GM21825 (cell line): ENCODE results near the gene WDFY2.

Source experiments
- ATAC-seq: cut with Tn5 transposase; IDR thresholded peaks from one replicate; pipeline ENCODE4 v1.9.1; 2021; ENCODE audit warnings: mild to moderate bottlenecking, moderate library complexity; ENCODE audit not compliant: unreplicated experiment

Gene WDFY2

DNA sequence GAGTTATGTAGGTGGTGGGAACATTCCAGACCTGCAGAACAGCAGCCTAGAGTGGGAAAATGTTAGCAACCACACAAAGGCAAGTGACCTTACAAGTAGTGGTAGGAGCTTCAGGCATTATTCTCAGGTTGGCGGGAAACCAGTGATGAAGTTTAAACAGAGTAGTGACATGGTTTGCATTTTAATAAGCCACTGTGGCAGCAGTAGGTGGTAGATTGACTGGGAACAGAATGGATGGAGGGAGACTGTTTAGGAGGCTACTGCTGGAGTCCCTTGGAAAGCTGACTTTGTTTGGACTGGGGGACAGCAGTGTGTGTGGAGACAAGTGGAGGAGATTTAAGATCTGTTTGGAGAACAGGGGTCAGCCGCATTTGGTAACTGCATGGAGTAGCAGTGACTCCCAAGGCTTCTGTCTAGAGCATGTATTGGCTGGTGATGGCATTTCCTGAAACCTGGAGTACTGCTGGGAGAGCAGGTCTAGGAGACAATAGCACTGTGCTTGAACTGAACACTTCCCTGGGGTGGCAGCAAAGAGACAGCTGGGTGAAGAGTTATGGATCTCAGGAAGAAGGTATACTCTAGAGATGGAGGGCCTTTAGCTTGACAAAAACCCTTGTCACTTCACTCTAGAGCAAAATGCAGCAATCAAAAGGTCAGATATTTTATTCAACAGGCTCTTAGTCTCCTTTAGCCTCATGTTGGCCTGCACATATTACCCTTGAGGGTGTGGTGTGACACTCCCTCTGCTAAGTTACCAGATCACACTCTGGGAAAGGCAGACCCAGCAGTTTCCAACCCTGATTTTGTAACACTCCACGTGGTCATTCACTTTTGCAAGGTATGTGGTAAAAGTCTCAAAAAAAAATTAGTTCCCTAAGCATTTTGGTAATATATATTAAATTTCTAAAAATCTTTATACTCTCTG, 149.4 kb downstream of the WDFY2 start:
- ATAC-seq: no peak

DNA sequence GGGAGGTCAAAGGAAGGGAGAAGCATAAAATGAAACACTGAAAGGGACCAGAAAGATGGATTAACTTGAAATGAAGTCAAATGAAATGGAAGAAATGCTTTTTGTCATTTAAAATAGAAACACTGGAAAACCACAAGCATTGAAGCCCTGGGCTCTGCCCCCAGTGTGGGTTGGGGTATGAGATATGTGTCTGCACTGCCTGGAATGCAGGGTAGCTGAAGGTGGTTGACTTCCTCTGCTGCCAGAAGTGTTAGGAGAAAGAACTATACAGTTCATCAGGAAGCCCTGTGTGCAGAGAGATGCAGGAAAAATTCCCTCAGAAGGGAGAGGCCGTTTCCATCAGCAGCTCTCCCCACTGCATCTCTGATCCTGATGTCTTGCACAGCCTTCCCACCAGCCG, 150.5 kb downstream of the WDFY2 start:
- ATAC-seq: no peak

DNA sequence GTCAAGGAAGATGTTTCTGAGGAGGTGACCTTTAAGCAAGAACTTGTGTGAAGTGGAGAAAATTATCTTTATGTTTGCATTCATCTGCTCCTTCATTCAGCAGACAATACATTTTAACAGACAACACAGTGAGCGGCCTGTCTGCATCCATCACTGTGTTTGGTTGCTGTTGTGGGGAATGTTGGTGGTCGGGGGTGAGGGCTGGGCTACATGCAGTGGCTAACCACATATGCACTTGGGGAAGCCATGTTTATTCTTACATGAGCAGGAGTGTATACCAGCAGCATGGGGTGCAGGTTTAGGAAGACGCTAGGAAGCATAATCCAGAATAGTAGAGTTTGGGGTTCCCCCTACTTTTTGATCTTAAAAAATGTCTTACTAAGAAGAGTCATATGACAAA, 153.3 kb downstream of the WDFY2 start:
- no peak for ATAC-seq

DNA sequence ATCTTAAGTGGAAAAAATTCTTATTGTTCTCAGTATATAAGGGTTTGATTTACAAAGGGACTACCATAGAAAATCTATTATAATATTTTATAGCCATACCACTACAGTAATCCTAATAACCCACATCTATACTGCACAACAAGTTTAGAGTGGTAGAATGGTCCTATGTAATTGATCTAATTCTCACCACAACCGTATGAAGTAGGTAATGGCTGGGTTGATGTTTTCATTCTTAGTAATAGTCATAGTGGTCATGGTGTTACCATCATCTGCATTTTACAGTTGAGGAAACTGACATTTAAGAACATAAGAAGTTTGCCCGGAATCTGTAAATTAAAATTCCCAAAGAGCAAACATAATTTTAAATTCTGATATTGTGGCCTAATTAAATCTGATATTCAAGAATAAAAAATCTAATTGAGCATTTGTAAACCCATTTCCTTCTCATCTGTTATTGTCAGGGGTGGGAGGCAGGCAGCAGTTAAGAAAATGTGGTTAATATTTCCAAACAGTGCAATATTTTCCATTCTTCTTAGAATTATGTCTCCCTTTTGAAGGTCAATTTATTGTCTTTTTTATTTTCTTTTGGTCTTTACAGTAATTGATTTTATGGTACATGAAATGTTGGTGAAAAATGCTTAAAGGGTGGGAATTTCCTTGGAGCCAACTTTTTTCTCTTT, 154.1 kb downstream of the WDFY2 start:
- no peak for ATAC-seq

DNA sequence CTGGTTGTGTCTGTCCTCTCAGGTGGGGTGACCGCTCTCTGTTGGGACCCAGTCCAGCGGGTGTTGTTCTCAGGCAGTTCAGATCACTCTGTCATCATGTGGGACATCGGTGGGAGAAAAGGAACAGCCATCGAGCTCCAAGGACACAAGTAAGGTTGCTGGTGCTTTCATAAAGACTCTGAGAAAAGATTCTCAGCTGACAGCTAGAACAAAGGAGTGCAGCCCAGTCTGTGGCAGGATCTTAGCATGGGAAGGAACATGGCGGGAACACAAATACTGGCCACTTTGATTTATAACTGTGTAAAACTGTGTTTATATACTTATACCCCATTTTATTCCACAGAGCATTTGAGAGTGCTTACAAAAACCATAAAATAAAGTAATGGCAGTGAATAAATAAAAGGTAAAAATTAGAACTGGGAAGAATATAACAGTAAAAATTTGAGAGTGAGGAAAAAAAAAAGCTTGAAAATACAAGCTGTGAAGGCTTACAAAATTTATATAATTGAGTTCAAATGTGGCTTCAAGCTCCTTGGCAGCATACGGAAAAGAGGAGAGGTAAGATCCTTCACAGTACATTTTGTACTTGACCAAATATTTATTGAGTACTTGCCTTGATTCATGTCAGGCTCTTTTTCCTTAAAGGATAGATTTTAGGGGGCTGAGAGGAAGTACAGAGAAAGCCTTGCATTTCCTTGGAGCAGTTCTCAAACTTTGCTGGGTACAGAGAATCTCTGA, 154.9 kb downstream of the WDFY2 start:
- ATAC-seq: no peak

DNA sequence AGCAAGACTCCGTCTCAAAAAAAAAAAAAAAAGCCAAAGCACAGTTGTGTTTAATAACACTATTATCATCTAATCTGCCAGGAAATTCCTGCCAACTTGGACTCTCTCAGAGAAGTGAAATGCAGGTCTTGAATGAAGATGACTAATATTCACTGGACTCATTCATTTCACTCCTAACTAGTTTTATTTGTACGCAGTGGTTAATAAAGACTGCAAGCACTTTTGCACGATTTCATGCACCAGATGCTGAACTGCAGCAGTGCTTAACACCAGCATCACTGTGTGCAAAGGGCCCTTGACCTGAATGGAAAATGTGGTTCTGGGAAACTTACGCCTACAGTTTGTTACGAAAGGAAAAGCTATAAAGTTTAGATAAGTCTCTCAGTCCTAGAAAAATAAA, 156.4 kb downstream of the WDFY2 start:
- no peak for ATAC-seq

DNA sequence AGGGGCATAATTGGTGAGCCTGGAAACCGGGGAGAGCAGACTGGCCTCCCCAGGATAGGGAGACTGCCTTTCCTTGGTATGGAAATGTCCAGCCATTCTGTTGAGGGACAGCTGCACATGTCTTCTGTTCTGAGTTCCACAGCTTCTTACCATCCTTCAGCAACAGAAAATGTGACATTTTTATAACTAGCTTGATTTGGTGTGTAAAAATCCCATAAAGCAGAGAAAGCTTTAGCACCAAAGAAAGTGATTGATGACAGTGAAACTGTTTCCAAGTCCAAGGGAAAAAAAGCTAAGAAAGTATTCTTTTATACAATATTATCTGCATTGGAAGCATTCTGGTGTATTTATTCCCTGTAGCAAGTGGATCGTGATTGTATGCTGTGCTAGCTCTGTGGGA, 157.8 kb downstream of the WDFY2 start:
- no peak for ATAC-seq

DNA sequence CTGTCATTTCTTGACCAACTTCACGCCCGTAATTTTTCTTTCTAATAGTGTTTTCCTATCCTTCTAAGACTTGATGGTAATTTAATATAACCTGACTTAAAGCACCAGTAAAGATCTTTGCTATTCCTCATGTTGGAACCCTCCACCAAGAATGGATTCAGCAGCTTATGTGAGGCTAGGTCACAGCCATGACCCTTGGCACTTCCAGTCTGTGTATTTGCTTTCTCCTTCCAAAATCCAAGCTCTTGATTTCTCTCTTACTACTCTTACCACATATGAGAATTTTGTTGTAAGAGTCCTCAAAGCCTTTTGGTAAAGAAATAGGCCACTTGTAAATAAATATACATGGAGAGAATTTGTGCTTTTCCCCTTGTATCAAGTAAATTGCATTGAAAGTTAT, 158.3 kb downstream of the WDFY2 start:
- no peak for ATAC-seq

DNA sequence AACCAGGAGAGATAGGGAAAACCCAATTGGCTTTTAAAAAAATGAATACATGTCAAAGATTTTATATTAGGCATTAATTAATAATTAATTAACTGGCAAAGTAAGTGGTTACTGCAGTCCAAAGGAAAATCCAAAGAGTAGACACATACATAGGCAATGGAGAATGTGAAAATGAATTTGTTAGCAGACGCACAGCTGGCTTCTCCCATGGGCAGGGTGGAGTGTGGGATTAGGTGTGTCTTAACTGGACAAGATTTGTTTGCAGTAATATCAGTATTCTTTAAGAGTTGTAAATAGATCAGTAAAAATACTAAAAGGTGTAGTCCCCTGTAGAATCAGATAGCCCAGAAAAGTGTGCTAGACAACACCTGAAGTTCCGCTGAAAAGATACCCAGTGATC, 161.0 kb downstream of the WDFY2 start:
- ATAC-seq: no peak

DNA sequence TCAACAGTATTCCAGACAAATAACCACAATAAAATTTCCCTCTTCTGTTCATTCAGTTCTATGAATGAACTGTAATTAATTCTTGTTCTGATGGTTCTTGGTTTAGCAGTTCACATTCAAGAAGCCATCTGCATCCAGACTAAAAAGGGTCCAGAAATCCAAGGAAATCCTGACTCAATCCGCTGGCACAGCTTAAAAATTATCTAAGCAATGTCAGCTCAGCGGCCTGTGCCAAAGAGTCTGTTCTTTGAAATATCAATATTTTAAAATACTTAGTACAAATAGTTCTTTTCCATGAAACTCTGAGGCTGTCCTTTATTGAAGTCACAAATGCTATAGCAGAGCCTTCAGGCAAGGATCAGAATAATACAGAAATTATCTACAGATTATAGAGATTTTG, 162.5 kb downstream of the WDFY2 start:
- ATAC-seq: no peak

DNA sequence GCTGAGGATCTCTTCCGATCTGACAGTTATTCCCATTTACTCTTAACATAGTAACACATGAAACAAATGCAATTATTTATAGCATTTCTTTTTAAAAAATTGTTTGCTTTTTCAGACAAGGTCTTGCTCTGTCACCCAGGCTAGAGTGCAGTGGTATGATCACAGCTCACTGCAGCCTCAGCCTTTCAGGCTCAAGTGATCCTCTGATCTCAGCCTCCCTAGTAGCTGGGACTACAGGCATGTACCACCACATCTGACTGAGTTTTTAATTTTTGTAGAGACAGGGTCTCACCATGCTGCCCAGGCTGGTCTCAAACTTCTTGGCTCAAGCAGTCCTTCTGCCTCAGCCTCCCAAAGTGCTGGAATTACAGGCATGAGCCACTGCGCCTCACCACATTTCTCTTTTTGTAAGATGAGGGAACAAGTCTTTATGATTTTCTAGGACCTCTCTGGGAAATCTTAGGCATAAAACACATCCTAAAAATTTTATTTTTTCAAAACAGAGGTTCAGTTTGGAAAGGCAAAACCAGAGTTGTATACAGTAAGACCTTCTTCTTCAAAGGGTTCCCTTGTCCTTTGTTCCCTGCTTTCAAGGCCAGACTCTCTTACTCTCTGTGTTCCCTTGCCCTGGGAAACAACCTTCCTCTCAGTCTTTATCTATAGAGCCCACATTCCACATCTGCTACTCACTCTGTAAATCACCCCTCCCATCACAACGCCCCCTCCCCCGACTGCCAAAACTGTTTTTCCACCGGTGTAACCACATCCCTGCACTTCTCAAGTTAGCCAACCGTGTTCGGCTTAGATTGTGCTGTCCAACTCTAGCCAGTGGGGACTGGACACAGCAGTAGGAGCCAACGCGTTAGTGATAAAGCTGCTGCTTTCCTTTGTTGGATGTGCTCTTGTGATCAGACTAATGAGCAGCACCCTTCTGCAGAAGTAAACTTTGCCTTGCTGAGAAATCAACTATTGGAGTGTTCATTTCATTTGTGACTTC, 163.5 kb downstream of the WDFY2 start:
- no peak for ATAC-seq

DNA sequence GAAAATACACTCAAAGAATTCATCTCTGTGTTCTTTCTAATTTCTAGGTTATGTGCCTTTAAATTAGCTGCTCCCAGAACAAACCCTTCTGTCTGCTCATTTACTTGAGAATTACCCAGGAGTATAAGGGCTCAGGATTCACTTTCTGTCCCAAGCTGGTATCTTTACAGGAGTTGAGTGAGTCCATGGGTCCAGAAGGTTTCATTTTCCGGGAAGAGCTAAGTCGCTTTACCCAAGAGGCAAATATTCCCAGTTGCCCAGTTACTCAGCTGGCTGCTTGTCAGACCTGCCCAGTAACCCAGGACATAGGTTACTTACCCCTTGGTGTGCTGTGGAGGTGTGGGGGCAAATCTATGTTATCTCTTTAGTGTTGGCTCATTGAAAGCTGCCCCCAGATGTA, 172.4 kb downstream of the WDFY2 start:
- no peak for ATAC-seq

DNA sequence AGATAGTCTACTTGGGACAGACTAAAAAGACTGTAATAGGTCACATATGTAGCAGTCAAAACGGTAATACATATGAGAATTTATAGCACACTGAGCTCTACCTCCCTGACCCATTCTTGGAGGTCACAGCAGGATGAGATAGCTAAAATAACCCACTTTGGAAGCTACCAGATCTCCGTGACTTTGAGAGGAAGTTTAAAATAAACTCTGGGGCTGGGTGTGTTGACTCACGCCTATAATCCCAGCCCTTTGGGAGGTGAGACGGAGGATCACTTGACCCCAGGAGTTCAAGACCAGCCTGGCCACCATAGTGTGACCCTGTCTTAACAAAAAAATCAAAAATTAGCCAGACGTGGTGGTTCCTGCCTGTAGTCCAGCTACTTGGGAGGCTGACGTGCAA, 174.4 kb downstream of the WDFY2 start:
- no peak for ATAC-seq

DNA sequence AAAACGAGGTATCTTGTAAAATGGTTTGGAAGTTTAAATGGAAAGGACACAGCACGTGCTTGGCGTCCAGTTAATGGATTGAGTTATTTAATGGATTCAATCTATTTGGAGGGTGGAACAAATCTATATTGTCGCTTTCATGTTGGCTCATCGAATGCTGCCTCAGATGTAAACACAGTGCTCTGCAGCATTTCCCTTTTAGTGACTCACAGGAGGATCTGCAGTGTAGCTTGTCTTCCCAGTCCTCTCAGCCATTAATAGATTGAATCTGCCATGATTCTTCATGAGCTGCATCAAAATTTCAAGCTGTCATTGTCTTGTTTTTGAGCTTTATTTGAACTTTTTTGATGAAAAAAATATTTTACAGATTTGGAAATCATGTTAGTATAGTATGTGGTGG, 175.0 kb downstream of the WDFY2 start:
- ATAC-seq: no peak

DNA sequence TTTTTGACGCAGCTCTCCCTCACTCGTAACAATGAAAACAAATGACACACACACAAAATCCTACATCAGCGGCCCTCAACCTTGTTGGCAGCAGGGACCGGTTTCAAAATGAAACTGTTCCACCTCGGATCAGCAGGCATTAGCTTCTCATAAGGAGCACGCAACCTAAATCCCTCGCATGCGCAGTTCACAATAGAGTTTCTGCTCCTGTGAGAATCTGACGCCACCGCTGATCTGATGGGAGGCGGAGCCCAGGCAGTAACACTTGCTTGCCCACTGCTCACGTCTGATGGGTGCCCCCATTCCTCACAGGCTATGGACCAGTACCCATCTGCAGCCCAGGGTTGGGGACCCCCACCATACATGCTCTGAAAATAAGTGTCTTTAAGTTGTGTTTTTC, 176.3 kb downstream of the WDFY2 start:
- ATAC-seq: no peak

DNA sequence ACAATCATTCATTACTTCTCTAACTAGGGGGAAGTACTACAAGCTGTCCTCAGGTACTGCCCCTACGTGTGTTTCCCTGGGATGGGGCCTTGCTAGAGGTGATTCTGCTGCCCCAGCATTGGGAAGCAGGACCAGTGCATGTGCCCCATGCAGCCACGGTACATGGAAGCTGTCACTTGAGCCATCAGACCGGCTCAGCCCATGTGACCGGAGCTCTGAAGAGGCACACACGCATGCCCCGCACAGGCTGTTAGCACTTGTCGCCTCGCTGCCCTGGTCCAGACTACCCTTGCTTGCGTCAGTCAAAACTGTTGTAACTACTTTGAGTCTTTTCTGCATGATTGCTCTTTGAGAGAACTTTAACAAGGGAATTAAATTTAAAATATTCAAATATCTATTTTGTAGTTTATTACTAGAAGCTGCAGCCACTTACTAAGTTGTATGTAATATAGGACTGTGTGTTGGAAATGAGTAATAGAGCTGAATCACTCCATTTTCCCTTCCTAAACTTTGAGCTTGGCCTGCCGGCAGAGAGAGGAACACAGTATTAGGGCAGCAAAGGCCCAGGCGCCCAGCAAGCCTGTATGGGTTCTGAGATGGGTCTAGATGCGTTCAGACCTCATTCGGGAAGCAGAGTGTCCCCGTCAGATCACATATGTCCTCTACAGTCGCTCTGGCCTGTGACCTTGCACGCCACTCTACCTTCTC, 177.5 kb downstream of the WDFY2 start:
- no peak for ATAC-seq

DNA sequence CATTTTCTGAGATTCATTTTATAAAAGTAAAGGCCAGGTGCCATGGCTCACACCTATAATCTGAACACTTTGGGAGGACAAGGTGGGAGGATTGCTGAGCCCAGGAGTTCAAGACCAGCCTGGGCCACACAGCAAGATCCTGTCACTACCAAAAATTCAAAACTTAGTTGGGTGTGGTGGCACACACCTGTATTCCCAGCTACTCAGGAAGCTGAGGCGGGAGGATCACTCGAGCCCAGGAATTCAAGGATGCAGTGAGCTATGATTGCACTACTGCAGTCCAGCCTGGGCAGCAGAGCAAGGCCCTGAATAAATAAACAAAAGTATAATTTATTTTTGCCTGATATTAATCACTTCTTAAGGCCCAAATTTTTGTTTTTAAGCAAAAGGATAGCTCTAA, 179.2 kb downstream of the WDFY2 start:
- no peak for ATAC-seq

DNA sequence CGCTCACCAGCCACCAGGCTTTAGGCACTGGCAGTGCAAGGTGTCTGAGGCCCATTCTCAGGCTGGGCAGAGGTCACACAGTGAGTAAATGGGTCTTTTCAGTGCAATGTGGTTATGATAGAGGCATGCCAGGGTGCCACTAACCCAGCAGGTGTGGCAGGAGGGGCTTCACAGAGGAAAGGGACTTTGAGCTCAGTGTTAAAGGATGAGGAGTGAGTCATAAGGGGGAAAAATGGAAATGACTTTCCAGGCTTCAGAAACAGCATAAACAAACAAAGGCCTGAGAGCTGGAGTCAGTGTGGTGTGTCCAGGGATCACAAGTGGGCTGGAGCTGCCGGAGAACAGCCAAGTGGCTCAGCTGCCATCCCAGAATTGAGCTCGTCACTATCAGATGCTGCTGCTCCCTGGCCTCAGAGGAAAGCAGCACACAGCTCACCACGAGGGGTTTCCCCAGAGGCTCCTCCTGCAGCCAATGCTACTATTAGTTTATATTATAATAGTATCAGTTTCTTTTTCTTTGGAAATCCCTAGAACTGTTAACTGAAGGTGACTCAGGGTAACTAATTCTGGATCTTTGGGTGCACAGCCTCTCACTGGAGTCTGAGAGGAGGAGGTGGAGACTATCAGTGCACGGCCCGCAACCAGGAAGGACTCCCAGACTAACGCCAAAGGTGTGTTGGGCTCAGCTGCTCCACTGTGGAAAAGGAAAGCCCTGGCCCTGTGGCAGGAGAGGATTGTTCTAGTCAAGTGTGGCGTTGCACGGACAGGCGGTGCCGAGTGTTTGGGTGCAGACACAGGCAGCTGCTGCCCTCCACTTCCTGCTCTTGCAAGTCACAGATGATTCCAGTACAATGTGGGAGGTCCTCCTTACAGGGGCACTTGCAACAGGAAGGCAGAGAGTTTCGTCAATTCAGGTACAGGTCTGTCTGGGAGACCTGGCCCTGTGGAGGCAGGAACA, 180.2 kb downstream of the WDFY2 start:
- ATAC-seq: peak; percentile 78

DNA sequence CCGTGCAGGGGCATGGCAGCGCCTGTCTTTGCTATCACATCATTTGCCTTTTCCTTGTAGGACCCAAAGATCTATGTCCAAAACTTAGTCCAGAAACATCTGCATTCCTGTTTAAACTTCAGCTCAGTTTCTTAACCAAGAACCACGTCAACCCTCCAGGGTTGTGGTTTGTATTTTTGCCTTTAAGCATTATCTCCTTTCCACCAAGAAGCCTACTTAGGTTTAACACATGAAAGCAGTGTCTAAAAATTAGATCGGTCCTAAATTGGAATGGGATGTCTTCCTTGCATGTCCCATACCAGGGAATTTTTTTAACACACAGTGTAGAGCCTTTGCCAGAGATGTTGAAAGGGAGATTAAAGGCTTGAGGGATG, 180.9 kb downstream of the WDFY2 start:
- no peak for ATAC-seq
